B cell (primary cell): ENCODE results near the gene CHCHD6. TPM values are rescaled to one million over a fixed set of nuclear protein-coding genes. Genes with fewer than 3 reads are reported as not detected.

Experiments used
- ATAC-seq: fragments of 200-7000 bp; cut with Tn5 transposase; one replicate; pipeline ENCODE4 v1.10.0; 2021; ENCODE audit warnings: low read depth, mild to moderate bottlenecking, moderate number of reproducible peaks, moderate library complexity
- CTCF ChIA-PET: fragments of 350-600 bp; sonication (Branson Sonifier 250); formaldehyde crosslinking; loops from one replicate; lab custom pipeline; 2021; ENCODE audit warnings: antibody characterized with exemption, inconsistent platforms; lab: Charles Lee
- POLR2A ChIA-PET: fragments of 350-600 bp; sonication (Branson Sonifier 250); formaldehyde crosslinking; loops from one replicate; lab custom pipeline; 2021; ENCODE audit warnings: antibody characterized with exemption; lab: Charles Lee
- DNase-seq: peaks from one replicate; pipeline ENCODE4 v3.0.0; 2013
- H2AFZ ChIP-seq: 2 replicates; pipeline ENCODE4 v1.6.1; 2012; ENCODE audit warnings: mild to moderate bottlenecking, low read depth, low read length; ENCODE audit not compliant: insufficient read depth, poor library complexity, severe bottlenecking
- H3K27ac ChIP-seq, 2 donors: 1 replicate in 1 of 2; 2 replicates in 1 of 2; pipeline ENCODE4 v1.5.1; 2012 to 2013; ENCODE audit warnings: low read length in 2 of 2, mild to moderate bottlenecking in 2 of 2, moderate library complexity in 1 of 2
- H3K27me3 ChIP-seq, 4 experiments: fragments of 200-600 bp in 1 of 4; sonication (generic) in 1 of 4; replicated peaks in 1 of 4; 1 replicate in 2 of 4; 2 replicates in 2 of 4; pipeline versions ENCODE4 v1.6.1 to v1.7.0; 2013 to 2016; ENCODE audit warnings: low read length in 3 of 4, mild to moderate bottlenecking in 2 of 4, mixed read lengths in 1 of 4, moderate library complexity in 1 of 4; ENCODE audit not compliant: insufficient read depth in 4 of 4, control insufficient read depth in 3 of 4; ENCODE audit errors: control extremely low read depth in 1 of 4
- H3K36me3 ChIP-seq, 2 experiments: replicated peaks in 1 of 2; 1 replicate in 1 of 2; 2 replicates in 1 of 2; pipeline versions ENCODE4 v1.6.1 to v1.7.1; 2013; ENCODE audit warnings: low read length in 1 of 2; ENCODE audit not compliant: insufficient read depth in 2 of 2, control insufficient read depth in 1 of 2; ENCODE audit errors: control extremely low read depth in 1 of 2, extremely low read depth in 1 of 2
- H3K4me1 ChIP-seq, 2 donors: fragments of 200-600 bp in 1 of 2; sonication (generic) in 1 of 2; 1 replicate in 1 of 2; 2 replicates in 1 of 2; pipeline versions ENCODE4 v1.5.1 to v1.6.1; 2013 to 2017; ENCODE audit warnings: low read length in 2 of 2; ENCODE audit not compliant: control insufficient read depth in 2 of 2, insufficient read depth in 2 of 2
- H3K4me2 ChIP-seq: replicated peaks from 2 replicates; pipeline ENCODE3; 2012; ENCODE audit warnings: mild to moderate bottlenecking, low read depth, low read length; ENCODE audit not compliant: poor library complexity, severe bottlenecking
- H3K4me3 ChIP-seq, 5 experiments: fragments of 200-600 bp in 1 of 5; sonication (generic) in 1 of 5; 1 replicate in 3 of 5; 2 replicates in 2 of 5; pipeline versions ENCODE4 v1.5.1 to v1.7.0; 2011 to 2016; ENCODE audit warnings: low read length in 4 of 5, mild to moderate bottlenecking in 4 of 5, low read depth in 2 of 5, control low read depth in 1 of 5, moderate library complexity in 1 of 5; ENCODE audit not compliant: insufficient read depth in 1 of 5; ENCODE audit errors: control extremely low read depth in 1 of 5, extremely low read depth in 1 of 5
- H3K79me2 ChIP-seq: fragments of 200-600 bp; sonication (generic); one replicate; pipeline ENCODE4 v1.6.0; 2016; ENCODE audit warnings: low read length; ENCODE audit not compliant: control insufficient read depth, insufficient read depth
- H3K9ac ChIP-seq: fragments of 200-600 bp; sonication (generic); 2 replicates; pipeline ENCODE4 v1.6.1; 2017; ENCODE audit warnings: mild to moderate bottlenecking, low read length, moderate library complexity
- H3K9me3 ChIP-seq, 3 donors: one replicate each; pipeline versions ENCODE4 v1.6.1 to v1.7.1; 2013; ENCODE audit warnings: low read length in 2 of 3; ENCODE audit not compliant: control insufficient read depth in 2 of 3, insufficient read depth in 1 of 3; ENCODE audit errors: control extremely low read depth in 1 of 3
- H4K20me1 ChIP-seq: 2 replicates; pipeline ENCODE4 v1.6.0; 2012; ENCODE audit warnings: mild to moderate bottlenecking, low read length; ENCODE audit not compliant: insufficient read depth, control insufficient read depth, poor library complexity, severe bottlenecking
- H3K27ac Mint-ChIP-seq: one replicate; pipeline ENCODE4 v1.8.0; 2021; ENCODE audit warnings: mixed read lengths
- H3K27me3 Mint-ChIP-seq: one replicate; pipeline ENCODE4 v1.8.0; 2021; ENCODE audit warnings: mixed read lengths
- H3K4me1 Mint-ChIP-seq: one replicate; pipeline ENCODE4 v1.8.0; 2021; ENCODE audit warnings: mixed read lengths
- H3K4me3 Mint-ChIP-seq: one replicate; pipeline ENCODE4 v1.8.0; 2021; ENCODE audit warnings: mixed read lengths
- H3K9me3 Mint-ChIP-seq: one replicate; pipeline ENCODE4 v1.8.0; 2022; ENCODE audit warnings: mixed read lengths; ENCODE audit not compliant: insufficient read depth
- CTCF ChIP-seq: fragments of 200-600 bp; IDR thresholded peaks from one replicate; pipeline ENCODE4 v1.8.0; 2022; ENCODE audit warnings: antibody characterized with exemption, mild to moderate bottlenecking
- EZH2 ChIP-seq: IDR thresholded peaks from 2 replicates; pipeline ENCODE4 v1.6.1; 2012; ENCODE audit warnings: borderline replicate concordance, low read depth, mild to moderate bottlenecking, moderate library complexity, low read length; ENCODE audit not compliant: insufficient read depth, poor library complexity, severe bottlenecking
- WGBS: methylation state at CpG from one replicate; pipeline ENCODE4 v1.1.5; 2013; ENCODE audit warnings: missing lambda C conversion rate; ENCODE audit not compliant: insufficient coverage; 5-methylcytosine and 5-hydroxymethylcytosine counted together
- intact Hi-C: fragments of 100-400 bp; cut with micrococcal nuclease; formaldehyde crosslinking; loops from one replicate; pipeline ENCODE4 v1.10.0; 2022
- polyA plus RNA-seq: library from polyadenylated mRNA; depleted of rRNA; stranded (reverse); fragments of >200 nt; gene quantifications from 2 replicates; pipeline ENCODE4 v1.2.3, GENCODE V29; 2012
- total RNA-seq, 2 donors: library from RNA; stranded (reverse); fragments of 120-200 nt in 1 of 2; gene quantifications; 1 replicate in 1 of 2; 2 replicates in 1 of 2; pipeline versions ENCODE4 v1.2.3 to v1.2.4, GENCODE V29; 2013 to 2022

The CHCHD6 gene
- total and polyA plus RNA-seq, 2 donors (not counting 1 experiment from before 2014, with no cell fraction given): 8.0 to 13.5 TPM

DNA sequence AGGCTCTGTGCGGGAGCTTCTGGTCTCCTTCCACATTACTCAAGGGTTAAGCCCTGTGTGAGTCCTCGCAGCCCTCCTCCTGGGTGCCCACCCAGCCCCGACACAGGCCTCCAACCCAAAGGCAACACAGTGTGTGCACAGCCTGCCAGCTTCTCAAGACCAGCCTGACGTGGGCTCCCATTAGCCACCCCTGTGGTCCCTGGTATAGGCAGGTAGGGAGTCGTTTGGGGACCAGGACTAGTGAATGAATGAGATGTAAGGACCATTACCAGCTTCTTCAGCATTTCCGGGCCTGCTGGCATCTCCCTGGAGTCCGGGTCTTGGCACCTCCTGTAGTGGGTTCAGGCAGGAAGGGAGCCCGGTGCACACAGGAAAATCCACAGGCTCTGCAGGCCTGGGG lies 258.7 kb downstream of the CHCHD6 start:
- no peak overlapping the region for H3K9ac ChIP-seq
- H3K4me2 ChIP-seq: no peak overlapping the region
- Mint-ChIP-seq H3K9me3 (no peaks in the 10 kb centered on the region), H3K27me3 (peaks cover 14% of the 10 kb centered on the region), H3K27ac (no peak overlapping the region), H3K4me1 (peaks cover 18% of the 10 kb centered on the region), H3K4me3 (no peak overlapping the region)
- intact Hi-C loops: no loop called here
- H3K36me3 ChIP-seq: no peaks in the 10 kb centered on the region
- H3K4me3 ChIP-seq: no peak overlapping the region
- H3K27me3 ChIP-seq: no peaks in the 10 kb centered on the region
- peaks cover 4 to 11% of the 10 kb centered on the region in 2 donors for H3K4me1 ChIP-seq
- no peak for TF ChIP-seq EZH2
- TF ChIP-seq CTCF: no peak
- DNase-seq: no peak
- no peak overlapping the region for H2AFZ ChIP-seq
- no peaks in the 10 kb centered on the region for H3K79me2 ChIP-seq
- POLR2A ChIA-PET: no interaction called here
- no peaks in the 10 kb centered on the region for H4K20me1 ChIP-seq
- WGBS: 98% methylated on average over 5 of the region's 8 CpGs
- ATAC-seq: no peak
- CTCF ChIA-PET: interaction anchor here (1.0 to 2.1 kb wide), 3 partner anchors 19 to 211 kb away, joined by 3 to 5 read pairs (median 3); no protein-coding TSS in a partner anchor
- H3K27ac ChIP-seq: no peak overlapping the region
- peaks cover 0 to 3% (median 0%) of the 10 kb centered on the region in 3 donors for H3K9me3 ChIP-seq

DNA sequence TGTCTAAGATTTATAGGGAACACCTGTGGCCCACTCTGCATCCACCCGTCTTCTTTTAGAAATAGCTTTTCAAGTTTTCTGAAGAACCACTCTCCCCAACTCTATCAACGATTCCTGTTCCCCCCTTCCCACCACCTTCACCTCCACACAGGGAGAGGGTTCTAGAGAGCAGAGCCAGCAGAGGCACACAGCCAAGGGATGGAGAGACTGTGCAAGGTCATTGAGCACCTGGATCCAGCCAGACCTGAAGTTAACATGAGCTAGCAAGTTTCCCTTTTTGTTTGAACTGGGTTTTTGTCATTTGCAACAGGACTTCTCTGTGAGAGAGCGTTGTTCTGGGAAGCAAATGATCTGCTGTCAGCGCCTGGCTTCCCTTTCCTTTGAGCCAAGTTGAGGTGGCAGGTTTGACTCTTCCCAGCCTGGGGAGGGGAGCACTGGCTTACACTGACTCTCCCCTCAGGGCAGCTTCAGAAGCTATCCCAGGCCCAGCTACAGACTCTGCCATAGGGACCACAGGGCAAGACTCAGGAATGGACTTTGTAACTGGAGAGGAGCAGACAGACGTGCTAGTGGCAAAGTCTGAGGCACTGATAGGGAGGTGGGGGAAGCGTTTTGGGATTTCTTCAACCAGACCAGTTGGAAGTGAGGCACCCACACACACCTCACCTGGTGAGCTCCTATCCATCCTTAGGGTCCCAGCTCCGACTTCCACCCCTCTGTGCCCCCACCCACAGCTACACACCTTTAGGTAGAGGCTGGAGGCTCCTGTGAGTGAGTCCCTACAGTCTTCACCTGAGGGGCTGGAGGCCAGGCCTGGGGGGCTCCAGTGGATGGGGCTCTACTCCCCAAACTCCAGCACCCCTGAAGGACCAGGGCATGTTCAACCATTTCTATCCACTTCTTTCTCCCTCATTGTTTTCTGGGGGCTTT lies 259.5 kb downstream of the CHCHD6 start:
- H4K20me1 ChIP-seq: no peaks in the 10 kb centered on the region
- H3K36me3 ChIP-seq: no peaks in the 10 kb centered on the region
- POLR2A ChIA-PET: no interaction called here
- ATAC-seq: no peak
- H3K4me3 ChIP-seq: no peak overlapping the region
- H3K9me3 Mint-ChIP-seq: no peaks in the 10 kb centered on the region
- H3K79me2 ChIP-seq: no peaks in the 10 kb centered on the region
- no peak overlapping the region for H3K9ac ChIP-seq
- no peak overlapping the region for H3K27ac ChIP-seq
- no peaks in the 10 kb centered on the region for H3K27me3 ChIP-seq
- H3K27me3 Mint-ChIP-seq: peaks cover 14% of the 10 kb centered on the region
- 89% methylated on average over 3 of the region's 7 CpGs for WGBS
- H3K4me1 Mint-ChIP-seq: peaks cover 18% of the 10 kb centered on the region
- no peak overlapping the region for H2AFZ ChIP-seq
- H3K27ac Mint-ChIP-seq: no peak overlapping the region
- CTCF ChIA-PET: interaction anchor here (1.1 kb wide), 1 partner anchor 18 kb away, joined by 3 read pairs; no protein-coding TSS in a partner anchor
- no peak for TF ChIP-seq EZH2
- peaks cover 4 to 11% of the 10 kb centered on the region in 2 donors for H3K4me1 ChIP-seq
- no peak overlapping the region for H3K4me3 Mint-ChIP-seq
- peaks cover 0 to 3% (median 0%) of the 10 kb centered on the region in 3 donors for H3K9me3 ChIP-seq
- DNase-seq: no peak
- H3K4me2 ChIP-seq: no peak overlapping the region
- intact Hi-C loops: no loop called here
